Activated CD8-positive, alpha-beta memory T cell treated with anti-CD3 and anti-CD28 coated beads for 1 hour (primary cell): ENCODE results near the gene COL24A1.
"Not testable (repeated sequence)": the region's sequence is repeated elsewhere in the genome, so short reads cannot be mapped to it uniquely, and the experiment has no call there.

Experiments used
- DNase-seq, 2 donors: peaks; one replicate each; pipeline ENCODE4 v3.0.0-alpha.2; 2020; ENCODE audit warnings: low read depth in 1 of 2; ENCODE audit errors: extremely low read depth in 1 of 2

The COL24A1 gene

GRCh38 chr1:85824066-85824840 is 332.3 kb downstream of the COL24A1 start:
- DNase-seq: no peak

GRCh38 chr1:85822696-85823095 is 333.9 kb downstream of the COL24A1 start:
- DNase-seq: no peak

- no peak for DNase-seq
Measured at GRCh38 chr1:85818371-85818770, 338.2 kb downstream of the COL24A1 start.

GRCh38 chr1:85816606-85817005 is 340.0 kb downstream of the COL24A1 start:
- no peak for DNase-seq

DNA sequence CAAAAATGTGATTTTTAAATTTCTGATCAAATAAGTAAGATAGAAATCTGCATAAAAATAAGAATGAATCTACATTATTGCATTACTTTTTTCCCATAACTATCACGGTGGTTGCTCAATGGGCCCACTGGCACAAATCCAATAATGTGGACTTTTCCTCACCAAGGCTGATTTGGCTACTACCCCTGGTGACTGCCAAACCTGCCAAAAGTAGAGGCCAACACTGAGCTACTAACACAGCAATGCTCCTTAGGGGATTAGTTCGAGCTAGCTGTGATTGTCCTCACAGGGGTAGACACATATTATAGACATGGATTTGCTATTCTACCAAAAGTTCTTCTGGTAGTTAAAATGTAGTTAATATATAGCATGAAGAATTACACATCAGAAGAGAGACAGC is 340.7 kb downstream of the COL24A1 start:
- no peak for DNase-seq

DNA sequence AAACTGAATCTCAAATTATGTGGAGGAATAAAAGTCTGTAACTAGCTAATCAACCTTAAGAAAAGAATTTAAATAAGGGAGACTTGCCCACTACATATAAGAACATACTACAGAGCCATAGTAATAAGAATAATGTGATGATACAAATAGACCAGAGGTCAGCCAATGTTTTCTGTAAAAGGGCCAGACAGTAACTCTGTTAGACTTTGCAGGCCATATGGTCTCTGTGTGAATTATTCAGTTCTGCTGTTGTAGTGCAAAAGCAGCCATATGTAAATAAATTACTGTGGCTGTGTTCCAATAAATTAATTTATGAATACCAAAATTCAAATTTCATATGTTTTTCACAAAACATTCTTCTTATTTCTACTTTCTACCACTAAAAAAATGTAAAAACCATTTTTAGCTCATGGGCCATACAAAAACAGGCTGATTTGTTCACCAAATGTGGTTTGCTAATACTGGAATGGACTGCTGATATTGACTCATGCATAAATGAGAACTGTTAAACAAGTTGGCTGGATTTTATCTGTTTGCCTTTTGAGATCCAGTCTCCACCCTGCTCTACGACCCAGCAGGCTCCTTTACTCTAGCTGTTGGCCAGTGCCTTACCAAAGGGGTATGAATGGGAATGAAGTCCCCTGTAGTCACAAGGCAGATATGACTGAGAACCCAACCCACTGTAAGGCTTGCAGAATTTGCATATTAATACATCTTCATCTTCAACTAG is 350.2 kb downstream of the COL24A1 start:
- no peak for DNase-seq

GRCh38 chr1:85801520-85801919 is 355.1 kb downstream of the COL24A1 start:
- no peak for DNase-seq

DNA sequence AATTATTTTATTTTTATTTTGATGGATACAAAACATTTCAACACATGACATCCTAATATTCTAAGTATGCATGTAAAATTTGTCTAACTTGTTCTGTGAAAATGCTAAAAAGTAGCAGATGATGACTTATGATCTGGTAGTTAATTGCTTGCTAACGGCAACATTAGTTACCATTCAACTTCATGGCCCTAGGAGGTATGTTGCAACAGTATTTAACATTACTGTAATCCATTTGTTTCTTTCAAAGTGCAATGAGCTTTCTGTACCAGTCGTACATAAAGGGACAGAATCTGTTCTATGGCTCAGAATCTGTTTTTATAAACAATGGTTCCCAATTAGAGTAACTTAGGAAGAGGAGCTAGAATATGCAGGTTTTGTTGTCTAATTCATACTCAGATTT is 356.8 kb downstream of the COL24A1 start:
- DNase-seq: no peak

GRCh38 chr1:85798419-85798818 is 358.2 kb downstream of the COL24A1 start:
- DNase-seq: no peak

- not testable (repeated sequence) for DNase-seq
Measured at GRCh38 chr1:85777021-85777420, 379.6 kb downstream of the COL24A1 start.

DNA sequence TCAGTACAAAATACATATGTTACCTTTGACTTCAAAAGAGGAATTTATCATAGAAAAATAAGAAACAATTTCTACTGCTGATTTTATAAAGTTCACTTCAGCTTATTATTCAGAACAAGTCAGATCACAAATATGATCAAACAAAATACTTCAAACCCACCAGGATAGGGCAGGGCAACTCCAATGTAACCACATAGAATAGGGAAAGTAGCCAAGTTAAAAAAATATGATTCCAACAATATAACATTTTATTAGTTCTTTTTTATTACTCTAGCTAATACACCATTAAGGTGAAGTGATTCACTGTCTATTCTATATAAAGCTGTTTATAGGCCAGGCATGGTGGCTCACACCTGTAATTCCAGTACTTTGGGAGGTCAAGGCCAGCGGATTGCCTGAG is 393.8 kb downstream of the COL24A1 start:
- DNase-seq: no peak

DNA sequence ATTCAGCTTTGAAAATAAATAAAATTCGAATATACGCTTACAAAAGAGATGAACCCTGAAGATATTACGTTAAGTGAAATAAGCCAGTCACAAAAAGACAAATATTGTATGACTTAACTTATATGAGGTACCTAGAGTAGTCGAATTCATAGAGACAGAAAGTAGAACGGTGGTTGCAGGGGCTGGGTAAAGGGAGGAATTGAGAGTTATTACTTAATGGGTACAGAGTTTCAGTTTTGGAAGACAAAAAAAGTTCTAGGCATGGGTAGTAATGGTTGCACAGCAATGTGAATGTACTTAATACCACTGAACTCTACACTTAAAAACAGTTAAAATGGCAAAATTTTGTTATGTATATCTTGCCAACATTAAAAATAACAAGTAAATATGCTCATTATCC is 399.7 kb downstream of the COL24A1 start:
- no peak for DNase-seq

DNA sequence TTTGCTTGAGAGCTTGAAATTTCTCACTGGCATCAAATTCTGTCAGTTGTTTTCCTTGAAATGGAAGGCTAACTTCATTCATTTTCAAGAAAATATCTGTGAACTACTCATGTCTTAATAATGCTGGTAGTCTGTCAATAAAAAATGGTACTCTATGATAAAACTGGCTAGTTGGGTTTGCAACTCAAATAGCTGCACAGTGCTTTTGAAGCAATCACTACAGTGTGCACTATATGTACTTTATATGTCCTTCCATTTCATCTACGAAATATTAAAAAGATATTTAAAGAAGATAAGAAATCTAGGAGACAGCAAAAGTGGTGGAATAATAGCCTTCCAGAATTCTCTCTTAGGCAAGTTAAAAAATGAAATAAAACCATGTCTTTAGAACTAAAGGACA is 408.5 kb downstream of the COL24A1 start:
- DNase-seq: no peak

GRCh38 chr1:85746777-85747176 is 409.8 kb downstream of the COL24A1 start:
- no peak for DNase-seq

DNA sequence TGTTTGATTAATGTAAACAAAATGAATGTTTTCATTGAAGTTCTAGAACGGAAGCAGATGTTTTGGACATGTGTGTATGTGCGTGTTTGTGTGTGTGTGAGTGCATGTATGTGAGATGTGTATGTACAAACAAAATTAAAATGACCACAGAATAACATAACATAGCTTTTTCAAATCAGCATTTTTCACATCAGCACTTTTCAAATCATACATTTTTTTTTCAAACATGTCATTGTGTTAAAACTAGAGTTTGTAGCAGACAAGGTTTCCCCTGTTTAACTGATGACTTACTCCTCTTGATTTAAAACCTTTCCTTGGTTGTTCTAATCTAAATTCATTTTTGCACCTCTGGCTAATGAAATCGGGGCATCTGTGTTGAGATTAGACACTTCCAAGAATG is 412.8 kb downstream of the COL24A1 start:
- DNase-seq: no peak

DNA sequence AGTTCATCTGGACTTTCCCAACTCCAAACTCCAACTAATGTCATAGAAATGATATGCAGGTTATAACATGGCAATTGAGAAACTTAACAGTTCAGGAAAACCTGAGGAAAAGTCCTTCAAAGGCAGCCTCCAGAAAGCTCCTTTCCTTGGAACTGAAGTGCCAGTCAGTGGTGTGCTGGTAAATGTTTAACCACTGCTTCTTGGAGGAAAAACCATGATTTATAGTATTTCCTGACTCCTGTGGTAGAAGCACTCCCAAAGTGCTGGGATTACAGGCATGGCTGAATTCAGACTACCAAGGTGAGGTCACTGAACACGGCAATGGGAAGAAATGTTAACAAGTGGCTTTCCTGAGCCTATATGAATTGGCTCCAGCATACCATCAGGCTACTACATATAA is 421.6 kb downstream of the COL24A1 start:
- no peak for DNase-seq

DNA sequence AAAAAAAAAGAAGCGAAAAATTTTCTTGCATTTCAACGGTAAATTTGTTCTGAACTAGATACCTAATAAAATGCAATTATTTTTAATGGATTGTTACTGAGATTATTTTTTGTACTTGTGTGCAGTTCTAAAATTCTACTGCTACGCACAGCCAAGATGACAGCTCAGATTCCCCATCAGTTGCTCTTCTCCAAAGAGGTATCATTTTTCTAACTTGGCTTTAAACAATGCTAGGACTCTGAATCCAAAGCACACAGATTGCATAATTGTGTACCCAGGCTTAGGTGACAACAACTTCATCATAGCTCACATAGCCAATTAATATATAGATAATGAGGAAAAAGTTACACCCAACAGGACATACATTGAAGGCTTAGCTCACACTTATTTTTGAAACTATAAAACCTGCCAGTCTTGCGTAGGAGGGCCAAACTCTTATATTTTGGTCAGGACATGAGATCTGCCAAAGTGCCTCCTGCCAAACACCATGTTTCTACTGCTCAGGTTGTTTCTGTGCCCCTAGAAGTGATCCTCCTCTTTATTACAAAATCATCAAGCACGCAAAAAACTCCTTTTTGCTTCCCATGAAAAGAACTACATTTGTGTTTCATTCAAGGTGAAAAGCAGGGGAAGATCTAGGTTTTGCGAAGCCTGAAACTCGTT is 437.8 kb downstream of the COL24A1 start:
- no peak for DNase-seq

DNA sequence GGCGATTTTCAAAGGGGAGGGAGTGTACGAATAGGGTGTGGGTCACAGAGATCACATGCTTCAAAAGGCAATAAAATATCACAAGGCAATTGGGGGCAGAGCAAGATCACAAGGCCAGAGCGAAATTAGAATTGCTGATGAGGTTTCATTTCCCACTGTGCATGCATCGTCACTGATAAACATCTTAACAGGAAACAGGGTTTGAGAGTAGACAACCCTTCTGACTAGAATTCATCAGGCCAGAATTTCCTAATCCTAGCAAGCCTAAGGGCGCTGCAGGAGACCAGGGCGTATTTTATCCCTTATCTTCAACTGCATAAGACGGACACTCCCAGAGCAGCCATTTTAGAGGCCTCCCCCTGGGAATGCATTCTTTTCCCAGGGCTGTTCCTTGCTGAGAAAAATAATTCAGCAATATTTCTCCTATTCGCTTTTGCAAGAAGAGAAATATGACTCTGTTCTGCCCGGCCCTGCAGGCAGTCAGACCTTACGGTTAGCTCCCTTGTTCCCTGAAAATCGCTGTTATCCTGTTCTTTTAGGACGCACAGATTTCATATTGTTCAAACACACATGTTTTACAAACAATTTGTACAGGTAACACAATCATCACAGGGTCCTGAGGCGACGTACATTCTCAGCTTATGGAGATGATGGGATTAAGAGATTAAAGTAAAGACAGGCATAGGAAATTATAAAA is 442.0 kb downstream of the COL24A1 start:
- not testable (repeated sequence) for DNase-seq

GRCh38 chr1:85708829-85709227 is 447.7 kb downstream of the COL24A1 start:
- DNase-seq: no peak

- peak; percentile 62 to 65 for DNase-seq
Measured at GRCh38 chr1:85707990-85708828, 448.4 kb downstream of the COL24A1 start, which contains the start of gene ZNHIT6. ZNHIT6 (minus strand) TSS chr1:85708433; CDS start chr1:85708284, 149 bp downstream.
